GM19397 (cell line): ENCODE data around the gene NXPH2.

ENCODE experiments used
- ATAC-seq: cut with Tn5 transposase; IDR thresholded peaks from one replicate; pipeline ENCODE4 v1.9.1; 2021; ENCODE audit warnings: mild to moderate bottlenecking, moderate library complexity; ENCODE audit not compliant: unreplicated experiment

Gene NXPH2

DNA sequence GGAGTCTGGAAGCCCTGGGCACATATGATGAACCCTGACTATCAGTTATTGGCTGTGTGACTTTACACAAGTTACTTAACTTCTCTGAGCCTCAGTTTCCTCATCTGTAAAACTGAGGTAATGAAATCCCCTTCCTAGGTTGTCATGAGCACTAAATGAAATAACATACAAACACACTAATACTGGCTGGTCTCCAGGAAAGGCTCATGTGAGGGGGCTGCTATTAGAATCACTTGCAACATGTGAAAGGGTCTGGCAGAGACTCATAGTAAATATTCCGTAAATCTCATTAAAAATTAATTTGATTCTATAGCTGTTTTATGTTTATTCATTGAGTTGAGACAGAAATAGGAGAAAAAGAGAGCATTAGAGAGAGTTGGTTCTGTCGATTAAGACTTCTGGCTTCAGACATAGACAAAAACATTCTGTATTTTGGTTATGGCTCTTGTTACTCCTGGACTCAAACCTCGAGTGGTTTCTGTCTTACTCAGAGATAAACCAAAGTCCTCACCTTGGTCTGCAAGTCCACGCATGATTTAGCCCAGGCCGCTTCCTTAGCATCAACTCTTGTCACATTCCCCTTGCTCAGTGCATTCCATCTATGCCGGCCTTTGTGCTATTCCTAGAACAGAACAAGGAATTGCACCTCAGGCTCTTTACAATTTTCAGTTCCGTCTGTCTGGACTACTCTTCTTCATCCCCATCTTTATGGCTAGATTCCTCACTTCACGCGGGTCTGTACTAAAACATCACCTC is 139.1 kb downstream of the NXPH2 start:
- no peak for ATAC-seq

DNA sequence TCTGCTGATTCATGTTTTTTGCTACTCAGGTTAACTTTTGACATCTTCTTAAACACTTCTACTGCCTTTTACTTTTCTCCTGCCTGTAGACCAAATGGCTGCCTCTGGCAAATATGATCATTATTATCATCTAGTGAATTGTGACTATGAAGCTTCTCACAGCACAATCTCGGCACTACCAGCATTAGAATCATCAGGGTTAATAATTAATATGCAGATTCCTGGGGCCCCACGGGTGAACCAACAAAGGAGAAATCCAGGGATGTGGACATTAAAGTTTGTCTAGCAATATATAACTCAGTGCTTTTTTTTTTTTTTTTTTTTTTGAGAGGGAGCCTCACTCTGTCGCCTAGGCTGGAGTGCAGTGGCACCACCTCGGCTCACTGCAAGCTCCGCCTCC is 142.5 kb downstream of the NXPH2 start:
- no peak for ATAC-seq

DNA sequence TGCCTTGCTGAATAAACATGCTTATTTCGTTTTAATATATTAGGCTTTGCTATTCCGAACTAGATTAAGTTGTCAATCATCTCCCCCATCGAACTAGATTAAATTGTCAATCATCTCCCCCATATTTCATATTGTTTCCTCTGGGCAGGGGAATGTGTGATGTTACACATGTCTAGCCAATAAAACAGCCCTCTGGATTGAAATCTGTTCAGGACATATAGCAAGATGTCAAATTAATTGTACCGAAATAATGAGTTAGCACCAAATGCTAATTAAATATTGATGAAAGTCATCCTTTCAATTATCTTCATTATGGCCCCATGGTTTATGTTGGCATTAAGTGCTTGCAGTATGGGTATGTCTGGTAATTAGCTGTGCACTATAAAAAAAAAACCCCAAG is 143.1 kb downstream of the NXPH2 start:
- ATAC-seq, result no peak

DNA sequence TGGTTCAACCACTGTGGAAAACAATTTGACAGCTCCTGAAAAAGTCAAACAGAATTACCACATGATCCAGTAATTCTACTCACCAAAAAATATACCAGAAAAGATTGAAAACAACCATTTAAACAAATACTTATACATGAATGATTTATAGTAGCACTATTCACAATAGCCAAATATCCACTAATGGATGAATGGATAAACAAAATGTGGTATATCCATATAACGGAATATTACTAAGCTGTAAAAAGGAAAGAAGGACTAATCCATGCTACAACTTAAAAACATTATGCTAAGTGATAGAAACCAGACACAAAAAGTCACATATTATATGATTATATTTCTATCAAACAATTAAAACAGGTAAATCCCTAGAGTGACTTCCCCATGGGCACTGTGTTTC is 147.1 kb downstream of the NXPH2 start:
- no peak for ATAC-seq

DNA sequence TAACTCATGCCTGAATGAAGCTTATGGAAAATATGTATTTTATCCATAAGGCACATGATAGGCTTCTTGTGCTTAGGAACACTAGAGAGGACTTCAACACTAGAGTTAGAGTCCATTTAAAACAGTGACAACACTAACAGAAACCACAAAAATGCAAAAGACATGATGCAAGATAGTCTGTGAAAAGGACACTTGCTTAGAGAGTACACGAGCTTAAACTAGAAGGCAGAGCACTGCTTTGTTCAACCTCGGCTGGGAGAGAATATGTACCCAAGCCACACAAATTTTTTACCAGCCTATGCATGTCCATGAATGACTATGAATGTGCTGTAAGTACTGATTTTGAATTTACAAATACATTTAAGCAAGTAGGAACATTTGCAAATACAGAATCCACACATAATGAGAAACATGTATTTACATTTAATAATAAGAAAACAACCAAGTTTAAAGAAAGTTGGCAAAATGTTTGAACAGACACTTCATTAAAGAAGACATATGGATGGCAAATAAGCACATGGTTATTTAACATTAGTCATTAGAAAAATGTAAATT is 148.0 kb downstream of the NXPH2 start:
- no peak for ATAC-seq

DNA sequence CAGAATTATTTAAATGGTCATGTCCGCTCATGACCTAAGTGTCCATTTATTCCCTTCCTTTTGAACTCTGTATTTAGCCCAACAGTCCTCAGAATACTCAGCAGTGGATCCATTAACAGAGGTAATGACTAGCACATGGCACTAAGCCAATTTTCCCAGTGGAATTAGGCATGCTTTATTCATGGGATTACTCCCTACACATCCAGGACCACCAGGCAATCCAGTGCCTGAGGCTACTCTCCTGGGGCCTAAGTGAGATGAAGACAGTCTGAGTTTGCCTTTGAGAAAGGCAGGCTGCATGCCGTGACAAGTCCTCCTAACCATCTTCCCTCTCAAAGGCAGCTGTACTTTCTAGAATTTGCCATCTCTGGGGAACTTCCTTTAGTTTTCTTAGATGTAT is 150.0 kb downstream of the NXPH2 start:
- ATAC-seq, result no peak

DNA sequence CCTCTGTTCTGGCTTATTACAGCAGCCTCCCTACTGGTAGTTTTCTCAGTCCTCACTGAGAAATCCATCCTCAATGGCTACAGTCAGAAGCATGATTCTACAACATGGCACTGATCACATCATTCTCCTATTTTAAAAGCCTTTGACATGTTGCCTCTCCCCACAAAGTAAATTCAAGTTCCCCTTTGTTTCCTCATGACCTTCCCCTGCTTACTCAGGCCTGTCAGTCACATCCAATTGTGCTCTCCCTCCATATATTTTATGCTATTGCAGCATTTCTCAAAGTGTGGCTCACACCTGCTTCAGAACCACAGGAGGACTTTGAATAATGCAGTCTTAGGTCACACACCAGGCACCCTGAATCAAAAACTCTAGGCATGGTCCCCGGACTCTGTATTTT is 154.0 kb downstream of the NXPH2 start:
- ATAC-seq, result no peak

DNA sequence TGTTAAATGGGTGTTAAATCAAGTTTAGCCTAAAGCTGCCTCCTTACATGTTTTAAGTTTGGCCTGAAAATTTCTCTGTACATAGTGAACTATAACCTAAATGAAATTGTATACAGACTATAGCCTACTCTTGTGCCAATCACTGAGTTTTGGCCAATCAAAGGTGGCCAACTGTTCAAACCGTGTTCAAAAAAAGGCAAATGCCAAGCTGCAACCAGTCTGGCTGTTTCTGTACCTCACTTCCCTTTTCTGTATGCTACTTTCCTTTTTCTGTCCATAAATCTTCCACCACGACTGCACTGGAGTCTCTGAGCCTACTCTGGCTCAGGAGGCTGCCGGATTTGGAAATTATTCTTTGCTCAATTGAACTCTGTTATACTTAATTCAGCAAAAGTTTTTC is 157.6 kb downstream of the NXPH2 start:
- no peak for ATAC-seq

DNA sequence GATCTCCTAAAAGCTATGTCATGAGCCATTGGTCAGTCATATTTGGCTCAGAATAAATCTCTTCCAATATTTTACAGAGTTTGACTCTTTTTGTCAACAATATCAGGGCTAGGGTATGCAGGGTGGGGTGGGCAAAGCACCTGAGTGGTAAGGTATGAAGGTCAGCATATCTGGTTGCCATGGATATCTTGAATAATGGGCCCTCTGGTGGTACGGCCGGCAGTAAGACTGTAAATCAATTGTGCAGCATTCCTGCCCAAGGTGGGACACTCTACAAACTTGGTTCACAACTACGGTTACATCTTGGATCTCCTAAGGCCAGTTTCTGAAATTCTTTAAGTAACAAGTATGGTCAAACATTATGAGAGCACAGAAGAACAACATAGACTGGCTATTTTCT is 159.1 kb downstream of the NXPH2 start:
- ATAC-seq, result no peak

DNA sequence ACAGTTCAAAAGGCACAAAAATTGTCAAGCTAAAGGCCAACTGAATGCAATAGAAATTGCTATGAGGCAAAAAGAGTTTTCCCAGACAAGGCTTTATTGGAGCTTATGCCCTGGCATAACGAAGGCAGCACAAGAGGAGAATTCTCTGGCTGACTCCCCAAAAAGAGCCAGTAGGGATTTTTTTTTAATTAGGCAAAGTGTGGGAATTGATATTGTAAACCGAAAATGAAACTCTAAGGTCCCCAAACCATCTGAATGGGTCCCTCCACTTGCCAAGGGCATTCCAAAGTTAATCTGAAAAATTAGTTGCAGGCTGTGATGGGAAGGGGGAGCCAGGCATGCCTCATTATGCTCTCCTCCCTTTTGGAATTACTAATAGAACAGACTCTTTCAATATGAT is 159.8 kb downstream of the NXPH2 start:
- no peak for ATAC-seq
